ENCODE data around the gene JRKL.

JRKL gene

GRCh38 chr11:96373826-96374225, 16.0 kb upstream of the JRKL start:
- H3K4me3 ChIP-seq (ENCODE audit: low read depth, low read length): no peak overlapping the region
- DNase-seq (ENCODE audit: low read depth): no peak
- TF ChIP-seq CTCF (IDR thresholded peaks at IDR 0.05; ENCODE audit: low read depth, low read length, missing control alignments): no peak

- H3K4me3 ChIP-seq (ENCODE audit: low read depth, low read length): no peak overlapping the region
- TF ChIP-seq CTCF (IDR thresholded peaks at IDR 0.05; ENCODE audit: low read depth, low read length, missing control alignments): no peak
- DNase-seq (ENCODE audit: low read depth): no peak
Observed at GRCh38 chr11:96376796-96377195, 13.0 kb upstream of the JRKL start.

- TF ChIP-seq CTCF (IDR thresholded peaks at IDR 0.05; ENCODE audit: low read depth, low read length, missing control alignments): no peak
- H3K4me3 ChIP-seq (ENCODE audit: low read depth, low read length): no peak overlapping the region
- DNase-seq (ENCODE audit: low read depth): no peak
Observed at GRCh38 chr11:96384156-96384555, 5.7 kb upstream of the JRKL start.

GRCh38 chr11:96385187-96385586, 4.6 kb upstream of the JRKL start:
- H3K4me3 ChIP-seq (ENCODE audit: low read depth, low read length): no peak overlapping the region
- no peak for TF ChIP-seq CTCF (IDR thresholded peaks at IDR 0.05; ENCODE audit: low read depth, low read length, missing control alignments)
- no peak for DNase-seq (ENCODE audit: low read depth)

- no peak for TF ChIP-seq CTCF (IDR thresholded peaks at IDR 0.05; ENCODE audit: low read depth, low read length, missing control alignments)
- peak overlapping the region; percentile 89 for H3K4me3 ChIP-seq (ENCODE audit: low read depth, low read length)
- DNase-seq (ENCODE audit: low read depth): no peak
Observed at GRCh38 chr11:96388891-96389719, 708 bp upstream of the JRKL start.

- DNase-seq (ENCODE audit: low read depth): no peak
- H3K4me3 ChIP-seq (ENCODE audit: low read depth, low read length): peak overlapping the region; percentile 89
- no peak for TF ChIP-seq CTCF (IDR thresholded peaks at IDR 0.05; ENCODE audit: low read depth, low read length, missing control alignments)
Observed at GRCh38 chr11:96390488-96390792, 627 bp downstream of the JRKL start.

- no peak for TF ChIP-seq CTCF (IDR thresholded peaks at IDR 0.05; ENCODE audit: low read depth, low read length, missing control alignments)
- no peak overlapping the region for H3K4me3 ChIP-seq (ENCODE audit: low read depth, low read length)
- DNase-seq (ENCODE audit: low read depth): no peak
Observed at GRCh38 chr11:96391698-96392307, 2.0 kb downstream of the JRKL start.

Measured in GM12864 (cell line).